WTC11 (cell line): Measurements from ENCODE around the gene CDH13.

Source experiments
- CTCF ChIP-seq: fragments of 200-600 bp; IDR thresholded peaks from 2 replicates; pipeline ENCODE4 v1.8.0; 2022; ENCODE audit warnings: antibody characterized with exemption
- ELF4 ChIP-seq: sonication (generic); formaldehyde crosslinking; IDR thresholded peaks from 2 replicates; pipeline ENCODE4 v1.8.1; 2022; ENCODE audit warnings: low read depth, mild to moderate bottlenecking, moderate library complexity, missing genetic modification reagents
- NR1H2 ChIP-seq: sonication (generic); formaldehyde crosslinking; IDR thresholded peaks from 2 replicates; pipeline ENCODE4 v1.9.0; 2021; ENCODE audit warnings: mild to moderate bottlenecking, moderate library complexity, missing genetic modification reagents
- NR2C2 ChIP-seq: sonication (generic); formaldehyde crosslinking; IDR thresholded peaks from 2 replicates; pipeline ENCODE4 v1.8.0; 2022; ENCODE audit warnings: mild to moderate bottlenecking, missing genetic modification reagents
- TEAD4 ChIP-seq: sonication (generic); formaldehyde crosslinking; IDR thresholded peaks from 2 replicates; pipeline ENCODE4 v1.8.0; 2022; ENCODE audit warnings: mild to moderate bottlenecking, missing genetic modification reagents
- ZBTB43 ChIP-seq: sonication (generic); formaldehyde crosslinking; IDR thresholded peaks from 2 replicates; pipeline ENCODE4 v1.8.1; 2023; ENCODE audit warnings: mild to moderate bottlenecking, missing genetic modification reagents
- ZMAT4 ChIP-seq: fragments of 250-450 bp; sonication (Bioruptor Pico); IDR thresholded peaks from 2 replicates; pipeline ENCODE4 v1.9.0; 2021; ENCODE audit warnings: mild to moderate bottlenecking

GRCh38 chr16:83021045-83021444 is 394.3 kb downstream of the CDH13 start:
- no peak for TF ChIP-seq CTCF
- no peak for TF ChIP-seq NR1H2 (CRISPR knock-in tag)
- no peak for TF ChIP-seq TEAD4
- no peak for TF ChIP-seq ZBTB43 (CRISPR knock-in tag)
- TF ChIP-seq NR2C2 = no peak
- no peak for TF ChIP-seq ZMAT4
- TF ChIP-seq ELF4 (CRISPR knock-in tag) = no peak
